ENCODE results near the gene TRPV6.

GRCh38 chr7:142934056-142934455 is 48.5 kb upstream of the TRPV6 start:
- TF ChIP-seq CTCF (conservative IDR thresholded peaks at IDR 0.05; ENCODE audit: low read depth in 2 of 2): no peak; a peak in 1 of 4 replicates
- TF ChIP-seq STAT1 (IDR thresholded peaks at IDR 0.05; ENCODE audit: unreplicated experiment): no peak
- no peak for TF ChIP-seq NANOG (IDR thresholded peaks at IDR 0.05; ENCODE audit: borderline replicate concordance)
- TF ChIP-seq REST (IDR thresholded peaks at IDR 0.05; ENCODE audit: unreplicated experiment): no peak
- TF ChIP-seq EZH2phosphoT487 (IDR thresholded peaks at IDR 0.05; ENCODE audit: unreplicated experiment): no peak
- no peak for TF ChIP-seq EZH2 (IDR thresholded peaks at IDR 0.05; ENCODE audit: low read depth, unreplicated experiment)
- no peak for TF ChIP-seq POLR2AphosphoS5 (IDR thresholded peaks at IDR 0.05; ENCODE audit: low read depth)

All from GM23338 (cell line).